ENCODE measurements around the gene OR6Y1. TPM values are rescaled to one million over a fixed set of nuclear protein-coding genes. Genes with fewer than 3 reads are reported as not detected.

The OR6Y1 gene
- total RNA-seq, 1 experiment from 2014 or later: not detected

GRCh38 chr1:158506369-158506987 lies 47.7 kb downstream of the OR6Y1 start:
- peak; percentile 36 for DNase-seq (ENCODE audit: low read depth)

GRCh38 chr1:158496374-158496773 lies 57.8 kb downstream of the OR6Y1 start:
- DNase-seq (ENCODE audit: low read depth): peak; percentile 5

- no peak for DNase-seq (ENCODE audit: low read depth)
Observed at GRCh38 chr1:158494796-158495195, 59.4 kb downstream of the OR6Y1 start.

Other genes with a start within 250 kb of the OR6Y1 start
- not detected in 2 replicates for gene CD1B, start 222.9 kb downstream of the OR6Y1 start, total RNA-seq (2014; rRNA removed; shearing (Covaris generic))
- not detected in 2 replicates for gene CD1E, start 200.5 kb downstream of the OR6Y1 start, total RNA-seq (2014; rRNA removed; shearing (Covaris generic))
- not detected in 2 replicates for gene OR10T2, start 154.9 kb downstream of the OR6Y1 start, total RNA-seq (2014; rRNA removed; shearing (Covaris generic))
- gene OR10K2, start 128.2 kb downstream of the OR6Y1 start, total RNA-seq (2014; rRNA removed; shearing (Covaris generic)): not detected in 2 replicates
- not detected in 2 replicates for gene OR10K1, start 92.6 kb downstream of the OR6Y1 start, total RNA-seq (2014; rRNA removed; shearing (Covaris generic))
- not detected in 2 replicates for gene OR10R2, start 82.2 kb downstream of the OR6Y1 start, total RNA-seq (2014; rRNA removed; shearing (Covaris generic))
- not detected in 2 replicates for gene OR6P1, start 16.2 kb upstream of the OR6Y1 start, total RNA-seq (2014; rRNA removed; shearing (Covaris generic))
- gene OR10X1, start 25.5 kb upstream of the OR6Y1 start, total RNA-seq (2014; rRNA removed; shearing (Covaris generic)): not detected in 2 replicates
- not detected in 2 replicates for gene OR10Z1, start 50.9 kb upstream of the OR6Y1 start, total RNA-seq (2014; rRNA removed; shearing (Covaris generic))
- not detected in 2 replicates for gene SPTA1, start 132.3 kb upstream of the OR6Y1 start, total RNA-seq (2014; rRNA removed; shearing (Covaris generic))
- not detected in 2 replicates for gene OR6K2, start 146.2 kb upstream of the OR6Y1 start, total RNA-seq (2014; rRNA removed; shearing (Covaris generic))
- not detected in 2 replicates for gene OR6K3, start 166.3 kb upstream of the OR6Y1 start, total RNA-seq (2014; rRNA removed; shearing (Covaris generic))
- not detected in 2 replicates for gene OR6K6, start 200.3 kb upstream of the OR6Y1 start, total RNA-seq (2014; rRNA removed; shearing (Covaris generic))
- gene OR6N1, start 217.8 kb upstream of the OR6Y1 start, total RNA-seq (2014; rRNA removed; shearing (Covaris generic)): not detected in 2 replicates
- not detected in 2 replicates for gene OR6N2, start 226.8 kb upstream of the OR6Y1 start, total RNA-seq (2014; rRNA removed; shearing (Covaris generic))